GM10847 (cell line): Measurements from ENCODE around the gene FBXO17.

Experiments used
- POLR2A ChIP-seq: IDR thresholded peaks from 2 replicates; pipeline ENCODE4 v1.6.1; 2011; ENCODE audit not compliant: insufficient read length; ENCODE audit errors: extremely low read depth

FBXO17 gene

GRCh38 chr19:38912600-38913514 lies 62.7 kb downstream of the FBXO17 start:
- no peak for TF ChIP-seq POLR2A

GRCh38 chr19:38911388-38912001 lies 64.0 kb downstream of the FBXO17 start:
- no peak for TF ChIP-seq POLR2A

- no peak for TF ChIP-seq POLR2A
These were observed 65.1 kb downstream of the FBXO17 start for GRCh38 chr19:38910488-38910887.

- no peak for TF ChIP-seq POLR2A
These were observed 66.6 kb downstream of the FBXO17 start for GRCh38 chr19:38908911-38909310.

- no peak for TF ChIP-seq POLR2A
These were observed 67.9 kb downstream of the FBXO17 start for GRCh38 chr19:38907670-38908069.

GRCh38 chr19:38907227-38907626 lies 68.3 kb downstream of the FBXO17 start:
- TF ChIP-seq POLR2A, result no peak

GRCh38 chr19:38905620-38906019 lies 69.9 kb downstream of the FBXO17 start:
- TF ChIP-seq POLR2A, result no peak

GRCh38 chr19:38904581-38905539 lies 70.7 kb downstream of the FBXO17 start:
- no peak for TF ChIP-seq POLR2A

GRCh38 chr19:38901683-38902082 lies 73.9 kb downstream of the FBXO17 start:
- TF ChIP-seq POLR2A, result no peak

- TF ChIP-seq POLR2A, result no peak
These were observed 74.8 kb downstream of the FBXO17 start for GRCh38 chr19:38900743-38901190.

- no peak for TF ChIP-seq POLR2A
These were observed 75.3 kb downstream of the FBXO17 start for GRCh38 chr19:38900202-38900629.

- peak; percentile 58 for TF ChIP-seq POLR2A
These were observed 75.9 kb downstream of the FBXO17 start, which contains the start of the genes NFKBIB and SIRT2 for GRCh38 chr19:38899447-38900201. Gene NFKBIB (plus strand): TSS chr19:38899969. CDS start chr19:38900033, 64 bp downstream. Gene SIRT2 (minus strand): TSS chr19:38899618. CDS start chr19:38899521, 97 bp downstream.

- TF ChIP-seq POLR2A, result no peak
These were observed 76.6 kb downstream of the FBXO17 start for GRCh38 chr19:38898788-38899446.

GRCh38 chr19:38894968-38895367 lies 80.6 kb downstream of the FBXO17 start:
- TF ChIP-seq POLR2A, result no peak
